Measurements from ENCODE around the gene CDR2. TPM values are rescaled to one million over a fixed set of nuclear protein-coding genes. Genes with fewer than 3 reads are reported as not detected.
"Not testable (repeated sequence)": the region's sequence is repeated elsewhere in the genome, so short reads cannot be mapped to it uniquely, and the experiment has no call there.

CDR2 gene
- total RNA-seq, 1 donor from 2014 or later = 33.9 TPM

- Histone ChIP-seq H3K27ac (no peak overlapping the region), H3K9me3 (no peaks in the 10 kb centered on the region), H3K36me3 (peaks cover 0 to 7% of the 10 kb centered on the region in 2 donors), H3K27me3 (no peaks in the 10 kb centered on the region), H3K4me3 (no peak overlapping the region), H3K4me1 (peaks cover 3% of the 10 kb centered on the region)
- no peak for DNase-seq (ENCODE audit: extremely low spot score in 2 of 2)
- no peak for TF ChIP-seq CTCF (IDR thresholded peaks at IDR 0.05)
- no peak for TF ChIP-seq POLR2AphosphoS5 (IDR thresholded peaks at IDR 0.05; ENCODE audit: insufficient read depth in 1 of 2, low read depth in 1 of 2)
- no peak for TF ChIP-seq POLR2A (IDR thresholded peaks at IDR 0.05)
- intact Hi-C loops (cut with DNase I) = no loop called here
These were observed 44.4 kb upstream of the CDR2 start for GRCh38 chr16:22418826-22419225.

- H3K27me3 ChIP-seq; DNase-seq (ENCODE audit: extremely low spot score in 2 of 2); H3K4me3 ChIP-seq; H3K4me1 ChIP-seq; H3K36me3 ChIP-seq; H3K9me3 ChIP-seq; intact Hi-C loops (cut with DNase I); H3K27ac ChIP-seq: not testable (repeated sequence)
These were observed 43.4 kb upstream of the CDR2 start for GRCh38 chr16:22417798-22418197.

- DNase-seq (ENCODE audit: extremely low spot score in 2 of 2) = no peak
- intact Hi-C loops (cut with DNase I) = no loop called here
- H3K9me3 ChIP-seq = no peaks in the 10 kb centered on the region
- no peaks in the 10 kb centered on the region for H3K4me1 ChIP-seq
- H3K4me3 ChIP-seq = no peak overlapping the region
- no peak for TF ChIP-seq POLR2AphosphoS5 (IDR thresholded peaks at IDR 0.05; ENCODE audit: insufficient read depth in 1 of 2, low read depth in 1 of 2)
- TF ChIP-seq CTCF (IDR thresholded peaks at IDR 0.05) = no peak
- TF ChIP-seq POLR2A (IDR thresholded peaks at IDR 0.05) = no peak
- no peak overlapping the region for H3K27ac ChIP-seq
- no peaks in the 10 kb centered on the region for H3K27me3 ChIP-seq
- H3K36me3 ChIP-seq = peaks cover 0 to 7% of the 10 kb centered on the region in 2 donors
These were observed 42.6 kb upstream of the CDR2 start for GRCh38 chr16:22417019-22417418.

GRCh38 chr16:22413819-22414218 is 39.4 kb upstream of the CDR2 start:
- TF ChIP-seq POLR2A (IDR thresholded peaks at IDR 0.05) (no peak), POLR2AphosphoS5 (IDR thresholded peaks at IDR 0.05; ENCODE audit: insufficient read depth in 1 of 2, low read depth in 1 of 2) (no peak), CTCF (IDR thresholded peaks at IDR 0.05) (no peak)
- DNase-seq (ENCODE audit: extremely low spot score in 2 of 2) = no peak
- no peaks in the 10 kb centered on the region for H3K4me1 ChIP-seq
- no peak overlapping the region for H3K27ac ChIP-seq
- no peak overlapping the region for H3K4me3 ChIP-seq
- intact Hi-C loops (cut with DNase I) = no loop called here
- no peaks in the 10 kb centered on the region for H3K36me3 ChIP-seq
- no peaks in the 10 kb centered on the region for H3K9me3 ChIP-seq
- H3K27me3 ChIP-seq = no peaks in the 10 kb centered on the region

- no peak for DNase-seq (ENCODE audit: extremely low spot score in 2 of 2)
- TF ChIP-seq CTCF (IDR thresholded peaks at IDR 0.05) = no peak
- TF ChIP-seq POLR2A (IDR thresholded peaks at IDR 0.05) = no peak
- TF ChIP-seq POLR2AphosphoS5 (IDR thresholded peaks at IDR 0.05; ENCODE audit: insufficient read depth in 1 of 2, low read depth in 1 of 2) = no peak
- no peaks in the 10 kb centered on the region for H3K27me3 ChIP-seq
- H3K4me1 ChIP-seq = no peaks in the 10 kb centered on the region
- H3K27ac ChIP-seq = no peak overlapping the region
- no peaks in the 10 kb centered on the region for H3K9me3 ChIP-seq
- H3K4me3 ChIP-seq = no peak overlapping the region
- intact Hi-C loops (cut with DNase I) = no loop called here
- H3K36me3 ChIP-seq = no peaks in the 10 kb centered on the region
These were observed 33.1 kb upstream of the CDR2 start for GRCh38 chr16:22407486-22407885.

- H3K9me3 ChIP-seq = no peaks in the 10 kb centered on the region
- H3K27ac ChIP-seq = no peak overlapping the region
These were observed 27.8 kb upstream of the CDR2 start for GRCh38 chr16:22402191-22402590.

More at GRCh38 chr16:22402191-22402590, 27.8 kb upstream of the CDR2 start:
- intact Hi-C loops (cut with DNase I) = no loop called here
- Histone ChIP-seq H3K4me3 (no peak overlapping the region), H3K4me1 (no peaks in the 10 kb centered on the region), H3K36me3 (no peaks in the 10 kb centered on the region), H3K27me3 (no peaks in the 10 kb centered on the region)
- no peak for DNase-seq (ENCODE audit: extremely low spot score in 2 of 2)
- TF ChIP-seq POLR2AphosphoS5 (IDR thresholded peaks at IDR 0.05; ENCODE audit: insufficient read depth in 1 of 2, low read depth in 1 of 2) = no peak
- no peak for TF ChIP-seq CTCF (IDR thresholded peaks at IDR 0.05)
- TF ChIP-seq POLR2A (IDR thresholded peaks at IDR 0.05) = no peak
